HepG2 (cell line): ENCODE data around the gene IFIT3. TPM values are rescaled to one million over a fixed set of nuclear protein-coding genes. Genes with fewer than 3 reads are reported as not detected.

Source experiments
- CERS6 ChIP-seq: sonication (generic); formaldehyde crosslinking; IDR thresholded peaks from 2 replicates; pipeline ENCODE4 v1.5.0; 2020; ENCODE audit warnings: missing genetic modification reagents
- MTERF4 ChIP-seq: sonication (generic); formaldehyde crosslinking; IDR thresholded peaks from 2 replicates; pipeline ENCODE4 v1.8.0; 2023; ENCODE audit warnings: mild to moderate bottlenecking, missing genetic modification reagents
- THYN1 ChIP-seq: sonication (generic); formaldehyde crosslinking; IDR thresholded peaks from 2 replicates; pipeline ENCODE4 v1.8.1; 2023; ENCODE audit warnings: low read depth, mild to moderate bottlenecking, moderate library complexity, missing genetic modification reagents, borderline replicate concordance
- ZFP82 ChIP-seq: sonication (generic); formaldehyde crosslinking; IDR thresholded peaks from 2 replicates; pipeline ENCODE4 v1.5.1; 2020; ENCODE audit warnings: mild to moderate bottlenecking, missing genetic modification reagents, borderline replicate concordance
- ZFYVE20 ChIP-seq: sonication (generic); formaldehyde crosslinking; IDR thresholded peaks from 2 replicates; pipeline ENCODE4 v1.8.0; 2023; ENCODE audit warnings: low read depth, mild to moderate bottlenecking, moderate library complexity, missing genetic modification reagents, borderline replicate concordance
- ZMYM3 ChIP-seq: sonication (generic); formaldehyde crosslinking; IDR thresholded peaks from 2 replicates; pipeline ENCODE4 v1.5.1; 2020; ENCODE audit warnings: mild to moderate bottlenecking, missing genetic modification reagents
- ZNF407 ChIP-seq: sonication (generic); formaldehyde crosslinking; IDR thresholded peaks from one replicate; pipeline ENCODE4 v1.5.1; 2020; ENCODE audit warnings: mild to moderate bottlenecking, missing genetic modification reagents; ENCODE audit errors: not compliant biosample characterization
- ZNF773 ChIP-seq: sonication (generic); formaldehyde crosslinking; IDR thresholded peaks from 2 replicates; pipeline ENCODE4 v1.4.0; 2020; ENCODE audit warnings: missing genetic modification reagents, borderline replicate concordance
- polyA plus RNA-seq, 8 experiments: library from polyadenylated mRNA; depleted of rRNA in 3 of 8; stranded (reverse) in 7 of 8; unstranded in 1 of 8; fragments of >200 nt; fragmentation: Illumina TruSeq in 4 of 8; extraction: Trizol in 4 of 8; gene quantifications; 2 replicates each; pipeline versions ENCODE4 v1.2.1 to v1.2.3, GENCODE V29; 2011 to 2016; ENCODE audit warnings: low read depth in 4 of 8, missing spikeins in 1 of 8, mixed read lengths in 1 of 8; ENCODE audit not compliant: insufficient read depth in 1 of 8
- total RNA-seq, 5 experiments: library from RNA; depleted of rRNA; stranded (reverse); fragments of >200 nt; fragmentation: Illumina TruSeq; extraction: Trizol; gene quantifications; 2 replicates each; pipeline ENCODE4 v1.2.3, GENCODE V29; 2016; ENCODE audit warnings: low read depth in 1 of 5

Gene IFIT3
- total and polyA plus RNA-seq, 2 of the 13 experiments (the other 11 are each of a cell fraction or from before 2014, with no cell fraction given) = 0.48 to 3.1 TPM

- TF ChIP-seq ZNF407 (CRISPR knock-in tag) (no peak), ZNF773 (no peak), MTERF4 (CRISPR knock-in tag) (no peak), CERS6 (CRISPR knock-in tag) (no peak), ZMYM3 (no peak), ZFP82 (no peak), ZFYVE20 (CRISPR knock-in tag) (no peak), THYN1 (CRISPR knock-in tag) (no peak)
Observed at GRCh38 chr10:89294721-89295239, 33.0 kb upstream of the IFIT3 start (continued).
